GM21737 (cell line): ENCODE results near the gene SLBP.

Experiments used
- ATAC-seq: cut with Tn5 transposase; IDR thresholded peaks from one replicate; pipeline ENCODE4 v1.9.1; 2021; ENCODE audit warnings: mild to moderate bottlenecking, moderate library complexity; ENCODE audit not compliant: unreplicated experiment

SLBP gene

GRCh38 chr4:1749370-1749769 is 37.3 kb upstream of the SLBP start:
- ATAC-seq, result no peak

- ATAC-seq, result no peak
Measured at GRCh38 chr4:1748465-1748995, 36.4 kb upstream of the SLBP start.

GRCh38 chr4:1747603-1747967 is 35.5 kb upstream of the SLBP start:
- no peak for ATAC-seq

GRCh38 chr4:1746919-1747602 is 34.9 kb upstream of the SLBP start:
- no peak for ATAC-seq

- ATAC-seq, result no peak
Measured at GRCh38 chr4:1746265-1746691, 34.2 kb upstream of the SLBP start.

- ATAC-seq, result no peak
Measured at GRCh38 chr4:1745697-1746096, 33.6 kb upstream of the SLBP start.

- no peak for ATAC-seq
Measured at GRCh38 chr4:1745165-1745564, 33.0 kb upstream of the SLBP start.

GRCh38 chr4:1744552-1744951 is 32.4 kb upstream of the SLBP start:
- no peak for ATAC-seq

GRCh38 chr4:1743975-1744374 is 31.9 kb upstream of the SLBP start:
- ATAC-seq, result no peak

GRCh38 chr4:1743551-1743950 is 31.4 kb upstream of the SLBP start:
- no peak for ATAC-seq

GRCh38 chr4:1741208-1741607 is 29.1 kb upstream of the SLBP start:
- ATAC-seq, result no peak

- no peak for ATAC-seq
Measured at GRCh38 chr4:1740021-1740545, 28.0 kb upstream of the SLBP start.

GRCh38 chr4:1739358-1739757 is 27.2 kb upstream of the SLBP start:
- no peak for ATAC-seq

- no peak for ATAC-seq
Measured at GRCh38 chr4:1738410-1738809, 26.3 kb upstream of the SLBP start.

GRCh38 chr4:1737666-1738065 is 25.5 kb upstream of the SLBP start:
- ATAC-seq, result no peak

GRCh38 chr4:1736812-1737211 is 24.7 kb upstream of the SLBP start:
- no peak for ATAC-seq

GRCh38 chr4:1735215-1735614 is 23.1 kb upstream of the SLBP start:
- ATAC-seq, result no peak

- no peak for ATAC-seq
Measured at GRCh38 chr4:1732911-1733310, 20.8 kb upstream of the SLBP start.

- ATAC-seq, result no peak
Measured at GRCh38 chr4:1731180-1731579, 19.1 kb upstream of the SLBP start.

- ATAC-seq, result no peak
Measured at GRCh38 chr4:1730532-1731135, 18.5 kb upstream of the SLBP start.

GRCh38 chr4:1728061-1728980 is 16.2 kb upstream of the SLBP start:
- ATAC-seq, result no peak
